Measurements from ENCODE around the gene GPR107. TPM values are rescaled to one million over a fixed set of nuclear protein-coding genes. Genes with fewer than 3 reads are reported as not detected.

The GPR107 gene
- total RNA-seq, 6 donors from 2014 or later, result 26.5 to 44.4 (median 35.3) TPM

- no peaks in the 10 kb centered on the region for H3K9me3 ChIP-seq
- no peaks in the 10 kb centered on the region for H3K27me3 ChIP-seq
- TF ChIP-seq EP300 (IDR thresholded peaks at IDR 0.05) (no peak), POLR2A (IDR thresholded peaks at IDR 0.05) (no peak), CTCF (IDR thresholded peaks at IDR 0.05) (no peak), POLR2AphosphoS5 (IDR thresholded peaks at IDR 0.05) (no peak)
- no peak overlapping the region for H3K27ac ChIP-seq
- no peak overlapping the region for H3K4me3 ChIP-seq
- DNase-seq (no peak), ATAC-seq (ENCODE audit: low FRiP score in 2 of 2) (no peak)
- H3K36me3 ChIP-seq, result peaks cover 3 to 79% (median 28%) of the 10 kb centered on the region in 4 donors
- WGBS, 2 donors, result 68 to 79% methylated on average over 6 of the region's 6 CpGs
- H3K4me1 ChIP-seq, result no peaks in the 10 kb centered on the region
These were observed 66.5 kb downstream of the GPR107 start for GRCh38 chr9:130120299-130120587.

- DNase-seq (no peak), ATAC-seq (ENCODE audit: low FRiP score in 2 of 2) (no peak)
- Histone ChIP-seq H3K4me3 (no peak overlapping the region), H3K27ac (no peak overlapping the region), H3K9me3 (no peaks in the 10 kb centered on the region), H3K4me1 (no peaks in the 10 kb centered on the region), H3K36me3 (peaks cover 3 to 80% (median 28%) of the 10 kb centered on the region in 4 donors), H3K27me3 (no peaks in the 10 kb centered on the region)
- TF ChIP-seq POLR2A (IDR thresholded peaks at IDR 0.05) (no peak), CTCF (IDR thresholded peaks at IDR 0.05) (no peak)
- 66 to 79% methylated on average over 9 of the region's 9 CpGs for WGBS, 2 donors
These were observed 67.1 kb downstream of the GPR107 start for GRCh38 chr9:130120832-130121231.

GRCh38 chr9:130122456-130122855 is 68.8 kb downstream of the GPR107 start:
- Histone ChIP-seq H3K4me3 (no peak overlapping the region), H3K4me1 (peaks cover 0 to 6% (median 4%) of the 10 kb centered on the region in 4 donors), H3K27ac (no peak overlapping the region), H3K9me3 (no peaks in the 10 kb centered on the region), H3K27me3 (no peaks in the 10 kb centered on the region), H3K36me3 (peaks cover 3 to 84% (median 25%) of the 10 kb centered on the region in 4 donors)
- DNase-seq, result no peak
- no peak for TF ChIP-seq EP300 (IDR thresholded peaks at IDR 0.05)
- no peak for TF ChIP-seq CTCF (IDR thresholded peaks at IDR 0.05)
- no peak for TF ChIP-seq POLR2AphosphoS5 (IDR thresholded peaks at IDR 0.05)
- no peak for TF ChIP-seq POLR2A (IDR thresholded peaks at IDR 0.05)
- no peak for ATAC-seq (ENCODE audit: low FRiP score in 2 of 2)
- 79 to 98% methylated on average over 7 of the region's 7 CpGs for WGBS, 2 donors

- Histone ChIP-seq H3K4me3 (no peak overlapping the region), H3K9me3 (no peaks in the 10 kb centered on the region), H3K27ac (no peak overlapping the region), H3K4me1 (peaks cover 8 to 16% (median 11%) of the 10 kb centered on the region in 4 donors), H3K36me3 (peaks cover 7 to 84% (median 36%) of the 10 kb centered on the region in 4 donors), H3K27me3 (no peaks in the 10 kb centered on the region)
- ATAC-seq (ENCODE audit: low FRiP score in 2 of 2) (no peak), DNase-seq (no peak)
- WGBS, 2 donors, result 73 to 93% methylated on average over 7 of the region's 7 CpGs
- TF ChIP-seq POLR2A (IDR thresholded peaks at IDR 0.05), result no peak
- no peak for TF ChIP-seq EP300 (IDR thresholded peaks at IDR 0.05)
- no peak for TF ChIP-seq CTCF (IDR thresholded peaks at IDR 0.05)
- TF ChIP-seq POLR2AphosphoS5 (IDR thresholded peaks at IDR 0.05), result no peak
These were observed 70.6 kb downstream of the GPR107 start for GRCh38 chr9:130124085-130124860.
